Measurements from ENCODE around the gene P4HA1. TPM values are rescaled to one million over a fixed set of nuclear protein-coding genes. Genes with fewer than 3 reads are reported as not detected.

Gene P4HA1
- total RNA-seq, 4 donors from 2014 or later, result 16.7 to 25.0 (median 19.2) TPM

GRCh38 chr10:73096041-73096448 is 621 bp downstream of the P4HA1 start:
- Histone ChIP-seq H3K4me3 (peak overlapping the region; percentile 68 to 96 (median 76)), H3K27me3 (no peaks in the 10 kb centered on the region), H3K36me3 (peaks cover 0 to 4% (median 0%) of the 10 kb centered on the region in 4 donors), H3K9me3 (no peaks in the 10 kb centered on the region), H3K27ac (replicated peaks in 1 of 4) (peak overlapping the region; percentile 94 to 99 (median 94)), H3K4me1 (peaks cover 24 to 35% (median 31%) of the 10 kb centered on the region in 4 donors)
- intact Hi-C loops (cut with DNase I), result loop anchor here (1.0 to 2.0 kb wide), 2 partner anchors 15 to 63 kb away; partner anchors contain the start of gene NUDT13
- 0% methylated on average over 9 of the region's 29 CpGs for WGBS
- TF ChIP-seq CTCF (IDR thresholded peaks at IDR 0.05) (no peak), POLR2AphosphoS5 (IDR thresholded peaks at IDR 0.05) (peak in 1 of 2 donors; percentile 61), POLR2A (IDR thresholded peaks at IDR 0.05; ENCODE audit: low read depth) (peak; percentile 41), EP300 (IDR thresholded peaks at IDR 0.05) (no peak)
- peak; percentile 92 for DNase-seq (ENCODE audit: extremely low spot score)

GRCh38 chr10:73095481-73096021 is 1.1 kb downstream of the P4HA1 start:
- peaks cover 24 to 35% (median 31%) of the 10 kb centered on the region in 4 donors for H3K4me1 ChIP-seq
- TF ChIP-seq EP300 (IDR thresholded peaks at IDR 0.05) (no peak), POLR2AphosphoS5 (IDR thresholded peaks at IDR 0.05) (peak in 1 of 2 donors; percentile 54), POLR2A (IDR thresholded peaks at IDR 0.05; ENCODE audit: low read depth) (no peak), CTCF (IDR thresholded peaks at IDR 0.05) (no peak)
- peak overlapping the region; percentile 68 to 96 (median 76) for H3K4me3 ChIP-seq
- H3K36me3 ChIP-seq, result peaks cover 0 to 4% (median 0%) of the 10 kb centered on the region in 4 donors
- WGBS, result 0% methylated on average over 14 of the region's 14 CpGs
- no peak for DNase-seq (ENCODE audit: extremely low spot score)
- H3K9me3 ChIP-seq, result no peaks in the 10 kb centered on the region
- intact Hi-C loops (cut with DNase I), result loop anchor here (1.0 to 2.0 kb wide), 2 partner anchors 15 to 64 kb away; partner anchors contain the start of gene NUDT13
- no peaks in the 10 kb centered on the region for H3K27me3 ChIP-seq
- H3K27ac ChIP-seq (replicated peaks in 1 of 4), result peak overlapping the region; percentile 94 to 99 (median 94)

GRCh38 chr10:73094986-73095480 is 1.6 kb downstream of the P4HA1 start:
- TF ChIP-seq POLR2AphosphoS5 (IDR thresholded peaks at IDR 0.05), result no peak
- no peak for TF ChIP-seq EP300 (IDR thresholded peaks at IDR 0.05)
- no peak for TF ChIP-seq CTCF (IDR thresholded peaks at IDR 0.05)
- no peak for TF ChIP-seq POLR2A (IDR thresholded peaks at IDR 0.05; ENCODE audit: low read depth)
- H3K9me3 ChIP-seq, result no peaks in the 10 kb centered on the region
- intact Hi-C loops (cut with DNase I), result no loop called here
- H3K27me3 ChIP-seq, result no peaks in the 10 kb centered on the region
- H3K4me1 ChIP-seq, result peaks cover 24 to 35% (median 31%) of the 10 kb centered on the region in 4 donors
- no peaks in the 10 kb centered on the region for H3K36me3 ChIP-seq
- peak overlapping the region; percentile 94 to 99 (median 94) for H3K27ac ChIP-seq (replicated peaks in 1 of 4)
- no peak for DNase-seq (ENCODE audit: extremely low spot score)
- 5% methylated on average over 5 of the region's 5 CpGs for WGBS
- peak overlapping the region; percentile 68 to 96 (median 76) for H3K4me3 ChIP-seq

- Histone ChIP-seq H3K36me3 (no peaks in the 10 kb centered on the region), H3K4me3 (peak overlapping the region in 3 of 4 donors; percentile 68 to 96 (median 70)), H3K27me3 (no peaks in the 10 kb centered on the region), H3K27ac (replicated peaks in 1 of 4) (peak overlapping the region; percentile 94 to 99 (median 94)), H3K9me3 (no peaks in the 10 kb centered on the region), H3K4me1 (peaks cover 24 to 33% (median 31%) of the 10 kb centered on the region in 4 donors)
- DNase-seq (ENCODE audit: extremely low spot score), result no peak
- TF ChIP-seq EP300 (IDR thresholded peaks at IDR 0.05) (no peak), POLR2A (IDR thresholded peaks at IDR 0.05; ENCODE audit: low read depth) (no peak), POLR2AphosphoS5 (IDR thresholded peaks at IDR 0.05) (no peak), CTCF (IDR thresholded peaks at IDR 0.05) (no peak)
- WGBS, result 60% methylated on average over 2 of the region's 2 CpGs
- intact Hi-C loops (cut with DNase I), result no loop called here
Observed at GRCh38 chr10:73093922-73094850, 2.5 kb downstream of the P4HA1 start.

Measured in esophagus muscularis mucosa (tissue), 4 donors.